ENCODE results near the gene SH3GL3.

Gene SH3GL3

DNA sequence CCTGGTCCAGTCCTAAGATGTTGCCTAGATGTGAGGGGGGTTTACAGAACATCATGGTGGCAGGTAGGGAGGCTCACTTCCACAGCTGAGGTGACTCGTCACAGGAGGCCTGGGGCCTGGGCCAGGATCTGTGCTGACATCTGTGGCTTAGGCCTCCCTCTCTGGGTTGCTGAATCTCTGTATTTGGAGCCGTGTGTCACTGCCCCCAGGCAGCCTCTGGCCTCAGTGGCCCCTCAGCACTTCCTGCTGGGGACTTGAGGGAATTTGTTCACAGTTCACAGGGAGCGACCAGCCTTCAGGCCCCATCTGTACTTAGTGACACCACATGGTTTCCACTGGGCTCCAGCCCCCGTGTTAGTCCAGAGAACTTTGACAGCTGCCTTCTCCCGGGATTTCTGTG lies 165.1 kb downstream of the SH3GL3 start:
- TF ChIP-seq, protein P1, sequence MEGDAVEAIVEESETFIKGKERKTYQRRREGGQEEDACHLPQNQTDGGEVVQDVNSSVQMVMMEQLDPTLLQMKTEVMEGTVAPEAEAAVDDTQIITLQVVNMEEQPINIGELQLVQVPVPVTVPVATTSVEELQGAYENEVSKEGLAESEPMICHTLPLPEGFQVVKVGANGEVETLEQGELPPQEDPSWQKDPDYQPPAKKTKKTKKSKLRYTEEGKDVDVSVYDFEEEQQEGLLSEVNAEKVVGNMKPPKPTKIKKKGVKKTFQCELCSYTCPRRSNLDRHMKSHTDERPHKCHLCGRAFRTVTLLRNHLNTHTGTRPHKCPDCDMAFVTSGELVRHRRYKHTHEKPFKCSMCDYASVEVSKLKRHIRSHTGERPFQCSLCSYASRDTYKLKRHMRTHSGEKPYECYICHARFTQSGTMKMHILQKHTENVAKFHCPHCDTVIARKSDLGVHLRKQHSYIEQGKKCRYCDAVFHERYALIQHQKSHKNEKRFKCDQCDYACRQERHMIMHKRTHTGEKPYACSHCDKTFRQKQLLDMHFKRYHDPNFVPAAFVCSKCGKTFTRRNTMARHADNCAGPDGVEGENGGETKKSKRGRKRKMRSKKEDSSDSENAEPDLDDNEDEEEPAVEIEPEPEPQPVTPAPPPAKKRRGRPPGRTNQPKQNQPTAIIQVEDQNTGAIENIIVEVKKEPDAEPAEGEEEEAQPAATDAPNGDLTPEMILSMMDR (IDR thresholded peaks at IDR 0.05; ENCODE audit: control insufficient read depth, insufficient read depth, low read depth, low read length, missing control alignments) = no peak
- H3K4me3 ChIP-seq (ENCODE audit: control insufficient read depth, low read depth, low read length) = no peak overlapping the region
- DNase-seq (ENCODE audit: low read depth) = no peak

DNA sequence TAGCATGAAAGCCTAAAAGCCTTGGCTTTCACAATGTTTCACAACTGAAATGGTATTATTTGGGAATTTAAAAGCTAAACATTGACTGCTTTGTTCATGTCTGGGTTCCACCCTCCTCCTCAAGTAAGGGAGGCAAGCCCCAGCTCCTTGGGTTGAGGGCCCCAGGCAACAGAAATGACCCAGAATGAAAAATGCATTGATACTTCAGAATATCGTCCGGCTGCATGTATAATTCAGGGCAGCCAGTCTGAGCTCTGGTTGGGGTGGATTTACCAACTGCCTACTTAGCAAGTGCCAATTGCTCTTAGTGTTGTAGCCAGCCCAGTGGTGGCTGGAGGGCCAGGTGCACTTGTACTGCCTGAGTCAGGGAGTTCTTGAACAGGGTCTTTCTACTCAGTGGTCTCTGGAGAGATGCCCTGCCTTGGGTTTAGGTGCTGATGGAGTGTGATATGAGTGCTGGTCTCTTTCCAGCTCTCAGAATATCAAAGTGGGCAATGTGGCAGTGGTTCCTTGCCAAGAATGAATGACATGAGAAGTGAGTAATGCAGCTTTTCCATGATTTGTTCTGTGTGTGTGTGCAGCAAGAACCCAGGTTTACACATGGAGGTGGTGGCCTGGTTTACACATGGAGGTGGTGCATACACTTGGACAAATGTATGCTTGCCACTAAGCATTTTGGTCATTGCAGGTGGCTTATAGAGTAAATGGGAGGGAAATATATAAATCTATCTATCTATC lies 165.9 kb downstream of the SH3GL3 start:
- DNase-seq (ENCODE audit: low read depth) = no peak
- TF ChIP-seq, protein P1 (IDR thresholded peaks at IDR 0.05; ENCODE audit: control insufficient read depth, insufficient read depth, low read depth, low read length, missing control alignments) = no peak
- no peak overlapping the region for H3K4me3 ChIP-seq (ENCODE audit: control insufficient read depth, low read depth, low read length)

DNA sequence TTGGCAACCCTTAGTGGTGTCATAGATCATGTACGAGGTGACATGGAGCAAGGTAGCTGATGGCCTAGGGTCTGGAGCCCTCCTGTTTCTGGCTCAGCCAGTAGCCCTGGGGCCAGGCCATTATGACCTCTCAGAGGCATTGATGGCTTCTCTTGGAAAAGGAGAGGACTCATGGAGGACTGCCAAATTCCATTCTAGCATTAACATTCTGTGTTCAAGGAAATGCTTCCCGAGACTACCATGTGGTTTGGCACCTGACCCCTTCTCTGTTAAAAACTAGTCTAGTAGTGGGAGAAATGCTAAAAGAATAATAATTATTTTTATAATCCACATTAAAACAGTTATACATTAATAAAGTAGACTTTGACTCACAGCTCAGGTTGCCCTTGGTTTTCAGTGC lies 166.6 kb downstream of the SH3GL3 start:
- H3K4me3 ChIP-seq (ENCODE audit: control insufficient read depth, low read depth, low read length) = no peak overlapping the region
- TF ChIP-seq, protein P1 (IDR thresholded peaks at IDR 0.05; ENCODE audit: control insufficient read depth, insufficient read depth, low read depth, low read length, missing control alignments) = no peak
- DNase-seq (ENCODE audit: low read depth) = no peak

DNA sequence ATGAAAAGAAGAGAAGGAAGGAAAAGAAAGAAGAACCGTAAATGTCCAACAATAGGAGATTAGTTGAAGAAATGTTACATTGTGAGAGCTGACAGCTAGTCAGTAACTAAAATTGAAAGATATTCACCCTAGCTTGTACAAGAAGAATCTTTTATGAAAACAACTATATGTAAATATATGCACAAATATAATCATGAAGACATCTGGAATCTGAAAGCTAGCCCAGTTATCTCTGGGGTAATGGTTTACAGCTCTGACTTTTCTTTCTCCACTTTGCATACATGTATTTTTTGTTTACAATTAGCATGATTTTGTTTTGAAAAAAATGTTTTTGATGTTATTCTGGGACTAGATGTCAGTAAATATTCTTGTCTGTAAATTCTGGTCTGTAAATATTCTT lies 169.7 kb downstream of the SH3GL3 start:
- H3K4me3 ChIP-seq (ENCODE audit: control insufficient read depth, low read depth, low read length) = no peak overlapping the region
- DNase-seq (ENCODE audit: low read depth) = no peak
- TF ChIP-seq, protein P1 (IDR thresholded peaks at IDR 0.05; ENCODE audit: control insufficient read depth, insufficient read depth, low read depth, low read length, missing control alignments) = no peak

DNA sequence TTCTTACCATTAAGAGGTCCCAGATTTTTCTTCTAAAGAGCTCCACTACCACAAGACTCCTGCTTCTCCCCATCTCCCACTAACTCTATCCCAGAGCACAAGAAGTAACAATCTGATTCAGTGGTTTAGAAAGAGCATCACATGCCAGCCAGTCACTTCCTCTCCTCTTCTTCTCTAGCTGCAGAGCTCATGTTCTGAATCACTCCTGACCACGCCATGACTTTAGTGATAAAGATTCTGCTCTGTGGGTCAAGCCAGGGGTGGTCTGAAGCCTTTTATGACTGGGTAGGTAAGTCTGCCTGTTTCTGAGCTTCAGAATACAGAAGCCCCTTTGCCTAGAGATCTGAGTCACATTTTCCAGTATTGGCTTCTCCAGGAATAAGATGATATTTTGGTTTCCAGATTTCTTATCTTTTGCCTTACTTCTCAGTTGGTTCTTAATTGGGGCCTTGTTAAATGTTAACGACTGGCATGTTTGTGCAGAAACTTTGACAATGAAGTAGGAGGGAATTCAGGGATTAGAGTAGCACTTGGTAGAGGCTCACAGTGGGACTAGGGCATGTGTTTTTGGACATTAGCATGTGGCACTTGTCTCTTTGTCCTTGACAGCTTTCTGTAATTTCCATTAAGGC lies 179.1 kb downstream of the SH3GL3 start:
- no peak for DNase-seq (ENCODE audit: low read depth)
- TF ChIP-seq, protein P1 (IDR thresholded peaks at IDR 0.05; ENCODE audit: control insufficient read depth, insufficient read depth, low read depth, low read length, missing control alignments) = no peak

DNA sequence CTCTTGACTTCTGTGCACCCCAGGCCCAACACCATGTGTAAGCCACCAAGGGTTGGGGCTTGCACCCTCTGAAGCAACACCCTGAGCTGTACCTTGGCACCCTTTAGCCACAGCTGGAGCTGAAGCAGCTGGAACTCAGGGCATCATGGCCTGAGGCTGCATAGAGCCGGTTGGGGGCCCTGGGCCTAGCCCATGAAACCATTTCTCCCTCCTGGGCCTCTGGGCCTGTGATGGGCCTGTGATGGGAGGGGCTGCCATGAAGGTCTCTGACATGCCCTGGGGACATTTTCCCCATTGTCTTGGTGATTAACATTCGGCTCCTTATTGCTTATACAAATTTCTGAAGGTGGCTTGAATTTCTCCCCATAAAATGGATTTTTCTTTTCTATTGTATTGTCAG lies 184.4 kb downstream of the SH3GL3 start:
- H3K4me3 ChIP-seq (ENCODE audit: control insufficient read depth, low read depth, low read length) = no peak overlapping the region
- TF ChIP-seq, protein P1 (IDR thresholded peaks at IDR 0.05; ENCODE audit: control insufficient read depth, insufficient read depth, low read depth, low read length, missing control alignments) = no peak
- no peak for DNase-seq (ENCODE audit: low read depth)

More for the DNA sequence above, 179.1 kb downstream of the SH3GL3 start:
- H3K4me3 ChIP-seq (ENCODE audit: control insufficient read depth, low read depth, low read length) = no peak overlapping the region

Data from AG09309 (cell line).